Tibial nerve (tissue), 4 donors: ENCODE measurements around the gene WNT5A. TPM values are rescaled to one million over a fixed set of nuclear protein-coding genes. Genes with fewer than 3 reads are reported as not detected.

Source experiments
- DNase-seq, 2 donors: peaks; one replicate each; pipeline ENCODE4 v3.0.0-alpha.2; 2019; ENCODE audit warnings: low spot score in 2 of 2
- H3K27ac ChIP-seq, 4 donors: fragments of 200-600 bp; sonication (generic) in 3 of 4; one replicate each; pipeline ENCODE4 v1.5.1; 2017 to 2019; ENCODE audit warnings: mild to moderate bottlenecking in 1 of 4
- H3K27me3 ChIP-seq, 2 donors: fragments of 200-600 bp; sonication (generic) in 1 of 2; one replicate each; pipeline versions ENCODE4 v1.5.1 to v1.6.0; 2017 to 2019
- H3K36me3 ChIP-seq, 3 donors: fragments of 200-600 bp; sonication (generic); one replicate each; pipeline ENCODE4 v1.5.1; 2018 to 2019
- H3K4me1 ChIP-seq, 4 donors: fragments of 200-600 bp; sonication (generic) in 3 of 4; one replicate each; pipeline ENCODE4 v1.5.1; 2017 to 2019
- H3K4me3 ChIP-seq, 4 donors: fragments of 200-600 bp; sonication (generic) in 3 of 4; one replicate each; pipeline ENCODE4 v1.5.1; 2017 to 2019; ENCODE audit warnings: mild to moderate bottlenecking in 1 of 4, moderate library complexity in 1 of 4
- H3K9me3 ChIP-seq, 4 donors: fragments of 200-600 bp; sonication (generic) in 3 of 4; one replicate each; pipeline ENCODE4 v1.5.1; 2017 to 2019
- EP300 ChIP-seq, 2 donors: sonication (generic); formaldehyde crosslinking; IDR thresholded peaks; one replicate each; pipeline ENCODE4 v1.6.1; 2017; ENCODE audit warnings: antibody characterized with exemption in 2 of 2, mild to moderate bottlenecking in 1 of 2
- POLR2A ChIP-seq, 2 donors: fragments of 450-650 bp; IDR thresholded peaks; one replicate each; pipeline ENCODE4 v1.6.1; 2017; ENCODE audit warnings: antibody characterized with exemption in 2 of 2, mild to moderate bottlenecking in 2 of 2, moderate library complexity in 2 of 2
- WGBS, 2 donors: methylation state at CpG; one replicate each; pipeline ENCODE4 v1.1.5; 2018; 5-methylcytosine and 5-hydroxymethylcytosine counted together
- total RNA-seq, 4 donors: library from RNA; depleted of rRNA; stranded (reverse); fragments of >200 nt; gene quantifications; one replicate each; pipeline ENCODE4 v1.1.0, GENCODE V29; 2016
- TF ChIP-seq, protein P1 (sequence below), 5 experiments: fragments of 200-600 bp in 3 of 5; fragments of 450-650 bp in 2 of 5; sonication (generic) in 3 of 5; IDR thresholded peaks; one replicate each; pipeline ENCODE4 v1.5.1; 2016 to 2019; ENCODE audit warnings: antibody characterized with exemption in 5 of 5, mild to moderate bottlenecking in 3 of 5, moderate library complexity in 2 of 5

Gene WNT5A
- total RNA-seq, 4 donors from 2014 or later = 0.30 to 34.5 (median 9.3) TPM

- Histone ChIP-seq H3K4me3 (no peak overlapping the region), H3K27me3 (no peaks in the 10 kb centered on the region), H3K27ac (no peak overlapping the region), H3K36me3 (no peaks in the 10 kb centered on the region), H3K9me3 (no peaks in the 10 kb centered on the region), H3K4me1 (no peaks in the 10 kb centered on the region)
- WGBS, 2 donors = 62 to 97% methylated on average over 1 of the region's 1 CpG
- TF ChIP-seq EP300 (IDR thresholded peaks at IDR 0.05) (no peak), POLR2A (IDR thresholded peaks at IDR 0.05) (no peak)
- TF ChIP-seq, protein P1, sequence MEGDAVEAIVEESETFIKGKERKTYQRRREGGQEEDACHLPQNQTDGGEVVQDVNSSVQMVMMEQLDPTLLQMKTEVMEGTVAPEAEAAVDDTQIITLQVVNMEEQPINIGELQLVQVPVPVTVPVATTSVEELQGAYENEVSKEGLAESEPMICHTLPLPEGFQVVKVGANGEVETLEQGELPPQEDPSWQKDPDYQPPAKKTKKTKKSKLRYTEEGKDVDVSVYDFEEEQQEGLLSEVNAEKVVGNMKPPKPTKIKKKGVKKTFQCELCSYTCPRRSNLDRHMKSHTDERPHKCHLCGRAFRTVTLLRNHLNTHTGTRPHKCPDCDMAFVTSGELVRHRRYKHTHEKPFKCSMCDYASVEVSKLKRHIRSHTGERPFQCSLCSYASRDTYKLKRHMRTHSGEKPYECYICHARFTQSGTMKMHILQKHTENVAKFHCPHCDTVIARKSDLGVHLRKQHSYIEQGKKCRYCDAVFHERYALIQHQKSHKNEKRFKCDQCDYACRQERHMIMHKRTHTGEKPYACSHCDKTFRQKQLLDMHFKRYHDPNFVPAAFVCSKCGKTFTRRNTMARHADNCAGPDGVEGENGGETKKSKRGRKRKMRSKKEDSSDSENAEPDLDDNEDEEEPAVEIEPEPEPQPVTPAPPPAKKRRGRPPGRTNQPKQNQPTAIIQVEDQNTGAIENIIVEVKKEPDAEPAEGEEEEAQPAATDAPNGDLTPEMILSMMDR (IDR thresholded peaks at IDR 0.05) = no peak
- no peak for DNase-seq
These were observed 52.3 kb downstream of the WNT5A start for GRCh38 chr3:55434789-55435188.

GRCh38 chr3:55431041-55431440, 56.1 kb downstream of the WNT5A start:
- Histone ChIP-seq H3K27ac (no peak overlapping the region), H3K36me3 (no peaks in the 10 kb centered on the region), H3K27me3 (no peaks in the 10 kb centered on the region), H3K4me1 (no peaks in the 10 kb centered on the region), H3K9me3 (no peaks in the 10 kb centered on the region), H3K4me3 (no peak overlapping the region)
- DNase-seq = no peak
- 82 to 88% methylated on average over 6 of the region's 6 CpGs for WGBS, 2 donors
- TF ChIP-seq POLR2A (IDR thresholded peaks at IDR 0.05) (no peak), EP300 (IDR thresholded peaks at IDR 0.05) (no peak)
- TF ChIP-seq, protein P1 (IDR thresholded peaks at IDR 0.05) = no peak

DNA sequence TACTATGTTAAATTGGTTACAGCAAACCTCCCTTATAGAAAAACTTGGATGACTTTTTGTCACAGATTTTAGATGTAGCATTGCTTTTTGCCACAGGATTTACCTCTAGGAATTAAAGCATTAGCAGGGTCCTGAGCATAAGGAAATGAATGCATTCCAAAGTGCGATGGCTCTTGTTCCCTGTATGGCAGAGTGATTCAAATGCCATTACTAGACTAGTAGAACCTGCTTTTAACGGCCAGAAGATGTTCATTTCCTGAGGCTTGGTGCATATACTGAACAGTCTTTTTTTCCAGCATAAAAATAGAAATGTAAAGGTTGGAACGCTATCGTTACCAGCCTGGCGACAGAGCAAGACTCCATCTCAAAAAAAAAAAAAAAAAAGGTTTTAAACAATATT, 59.4 kb downstream of the WNT5A start:
- H3K9me3 ChIP-seq = no peaks in the 10 kb centered on the region
- 53 to 73% methylated on average over 5 of the region's 5 CpGs for WGBS, 2 donors
- no peaks in the 10 kb centered on the region for H3K4me1 ChIP-seq
- no peak for TF ChIP-seq EP300 (IDR thresholded peaks at IDR 0.05)
- no peak for TF ChIP-seq POLR2A (IDR thresholded peaks at IDR 0.05)
- TF ChIP-seq, protein P1 (IDR thresholded peaks at IDR 0.05) = no peak
- no peak for DNase-seq
- no peak overlapping the region for H3K27ac ChIP-seq
- no peak overlapping the region for H3K4me3 ChIP-seq
- H3K27me3 ChIP-seq = no peaks in the 10 kb centered on the region
- H3K36me3 ChIP-seq = no peaks in the 10 kb centered on the region

DNA sequence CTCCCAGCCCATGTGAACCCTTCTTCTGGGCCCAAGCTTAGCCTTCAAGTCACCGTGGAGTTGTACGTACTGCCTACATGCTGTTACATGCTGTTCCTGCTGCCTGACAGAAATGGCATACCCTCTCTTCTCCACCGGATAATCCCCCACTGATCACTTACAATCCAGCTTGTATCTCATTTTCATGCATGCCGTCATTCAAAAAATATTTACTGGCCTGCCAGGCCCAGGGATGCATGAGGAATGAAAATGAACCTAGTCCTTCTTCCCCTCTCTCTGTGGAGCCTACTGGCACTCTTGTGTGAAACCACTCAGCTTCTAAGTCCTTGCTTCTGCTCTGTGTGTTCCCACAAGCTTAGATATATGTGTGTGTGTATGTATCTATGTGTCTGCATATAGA, 60.6 kb downstream of the WNT5A start:
- no peak overlapping the region for H3K27ac ChIP-seq
- no peaks in the 10 kb centered on the region for H3K9me3 ChIP-seq
- no peaks in the 10 kb centered on the region for H3K36me3 ChIP-seq
- no peaks in the 10 kb centered on the region for H3K27me3 ChIP-seq
- H3K4me3 ChIP-seq = no peak overlapping the region
- H3K4me1 ChIP-seq = no peaks in the 10 kb centered on the region
- DNase-seq = no peak
- 71 to 87% methylated on average over 4 of the region's 4 CpGs for WGBS, 2 donors
- TF ChIP-seq EP300 (IDR thresholded peaks at IDR 0.05) (no peak), POLR2A (IDR thresholded peaks at IDR 0.05) (no peak)
- TF ChIP-seq, protein P1 (IDR thresholded peaks at IDR 0.05) = no peak

- H3K27me3 ChIP-seq = no peaks in the 10 kb centered on the region
- DNase-seq = no peak
- TF ChIP-seq, protein P1 (IDR thresholded peaks at IDR 0.05) = no peak
- peaks cover 0 to 14% (median 5%) of the 10 kb centered on the region in 4 donors for H3K9me3 ChIP-seq
- H3K27ac ChIP-seq = no peak overlapping the region
- no peak overlapping the region for H3K4me3 ChIP-seq
- 47 to 69% methylated on average over 5 of the region's 5 CpGs for whole genome bisulfite sequencing, 2 donors
- H3K4me1 ChIP-seq = no peaks in the 10 kb centered on the region
- no peaks in the 10 kb centered on the region for H3K36me3 ChIP-seq
These were observed 63.3 kb downstream of the WNT5A start for GRCh38 chr3:55423782-55424181.
